GM12878 (cell line): ENCODE data around the gene IL10. TPM values are rescaled to one million over a fixed set of nuclear protein-coding genes. Genes with fewer than 3 reads are reported as not detected.

Experiments
- BHLHE40 ChIP-seq, 2 experiments: fragments of 450-650 bp in 1 of 2; IDR thresholded peaks; 2 replicates each; pipeline ENCODE4 v1.6.1; 2011 to 2017; ENCODE audit warnings: low read depth in 2 of 2, borderline replicate concordance in 1 of 2, improper control_type of control experiment in 1 of 2, low read length in 1 of 2, mild to moderate bottlenecking in 1 of 2
- CBX3 ChIP-seq: fragments of 200-600 bp; sonication (generic); IDR thresholded peaks from 2 replicates; pipeline ENCODE4 v1.6.1; 2016; ENCODE audit warnings: low read depth, borderline replicate concordance
- CHD4 ChIP-seq: fragments of 200-600 bp; sonication (generic); IDR thresholded peaks from 2 replicates; pipeline ENCODE4 v1.6.1; 2016; ENCODE audit warnings: mild to moderate bottlenecking
- CTCF ChIP-seq, 3 experiments: IDR thresholded peaks in 2 of 3; conservative IDR thresholded peaks in 1 of 3; 2 replicates each; pipeline ENCODE4 v1.5.1; 2011; ENCODE audit warnings: low read depth in 3 of 3, low read length in 3 of 3, mild to moderate bottlenecking in 3 of 3, control low read depth in 2 of 3, moderate library complexity in 2 of 3, inconsistent platforms in 1 of 3, mixed read lengths in 1 of 3; ENCODE audit not compliant: control insufficient read depth in 2 of 3, insufficient read depth in 1 of 3; ENCODE audit errors: extremely low read depth in 1 of 3
- E2F8 ChIP-seq: fragments of 450-650 bp; IDR thresholded peaks from 2 replicates; pipeline ENCODE4 v1.6.1; 2018; ENCODE audit warnings: mild to moderate bottlenecking, low read depth, moderate library complexity; ENCODE audit not compliant: partially characterized antibody
- ESRRA ChIP-seq: IDR thresholded peaks from 2 replicates; pipeline ENCODE4 v1.6.1; 2012; ENCODE audit warnings: mild to moderate bottlenecking, low read length, improper control_type of control experiment
- FOXM1 ChIP-seq: IDR thresholded peaks from 2 replicates; pipeline ENCODE4 v1.6.1; 2012; ENCODE audit warnings: low read depth, mild to moderate bottlenecking, inconsistent platforms, low read length, moderate library complexity
- NBN ChIP-seq: fragments of 450-650 bp; IDR thresholded peaks from 2 replicates; pipeline ENCODE4 v1.6.1; 2016
- NFXL1 ChIP-seq: fragments of 450-650 bp; IDR thresholded peaks from 2 replicates; pipeline ENCODE4 v1.6.1; 2017; ENCODE audit warnings: antibody characterized with exemption, mild to moderate bottlenecking, borderline replicate concordance
- POLR2AphosphoS2 ChIP-seq: IDR thresholded peaks from 2 replicates; pipeline ENCODE4 v1.6.1; 2011; ENCODE audit warnings: low read depth, mild to moderate bottlenecking, low read length, improper control_type of control experiment, moderate library complexity
- REST ChIP-seq: IDR thresholded peaks from 2 replicates; pipeline ENCODE4 v1.6.1; 2012; ENCODE audit warnings: mild to moderate bottlenecking, low read depth, low read length
- SIN3A ChIP-seq: IDR thresholded peaks from 2 replicates; pipeline ENCODE4 v1.6.1; 2012; ENCODE audit warnings: low read depth, low read length, improper control_type of control experiment
- SKIL ChIP-seq: fragments of 450-650 bp; IDR thresholded peaks from 2 replicates; pipeline ENCODE4 v1.6.1; 2017; ENCODE audit warnings: mild to moderate bottlenecking, low read depth, inconsistent platforms; ENCODE audit not compliant: poor library complexity, severe bottlenecking
- SPI1 ChIP-seq: IDR thresholded peaks from 2 replicates; pipeline ENCODE4 v1.6.1; 2011; ENCODE audit warnings: low read depth, mild to moderate bottlenecking, low read length, moderate library complexity, borderline replicate concordance; ENCODE audit not compliant: insufficient read depth
- TCF7 ChIP-seq: IDR thresholded peaks from 2 replicates; pipeline ENCODE4 v1.6.1; 2014; ENCODE audit warnings: antibody characterized with exemption, borderline replicate concordance
- YBX1 ChIP-seq: fragments of 450-650 bp; IDR thresholded peaks from 2 replicates; pipeline ENCODE4 v1.6.1; 2016; ENCODE audit warnings: antibody characterized with exemption
- ZBTB33 ChIP-seq: fragments of 450-650 bp; IDR thresholded peaks from 2 replicates; pipeline ENCODE4 v1.6.1; 2017; ENCODE audit warnings: mild to moderate bottlenecking
- polyA plus RNA-seq, 11 experiments: library from polyadenylated mRNA; depleted of rRNA in 4 of 11; unstranded in 6 of 11; stranded (reverse) in 5 of 11; fragments of >200 nt; fragmentation: Nextera tagmentation in 4 of 11; fragmentation: Illumina TruSeq in 1 of 11; extraction: Ambion mirVana in 4 of 11; extraction: Trizol in 1 of 11; gene quantifications; 1 replicate in 1 of 11; 2 replicates in 10 of 11; pipeline versions ENCODE4 v1.2.1 to v1.2.3, GENCODE V29; 2011 to 2016; ENCODE audit warnings: inconsistent platforms in 2 of 11, missing spikeins in 2 of 11, low read depth in 1 of 11
- total RNA-seq, 4 experiments: library from RNA; depleted of rRNA in 3 of 4; stranded (reverse); fragments of >200 nt in 3 of 4; fragmentation: Illumina TruSeq in 1 of 4; extraction: Trizol in 1 of 4; gene quantifications; 2 replicates each; pipeline versions ENCODE4 v1.2.1 to v1.2.3, GENCODE V29; 2013 to 2021

IL10 gene
- total and polyA plus RNA-seq, 10 of the 15 experiments (the other 5 are each of a cell fraction or from before 2014, with no cell fraction given), result 0.34 to 5.0 (median 1.1) TPM

GRCh38 chr1:206784471-206784903 is 12.2 kb upstream of the IL10 start (continued):
- TF ChIP-seq ZBTB33 (no peak), YBX1 (no peak), BHLHE40 (IDR thresholded peaks at IDR 0.05; ENCODE audit: borderline replicate concordance in 1 of 2, low read depth in 2 of 2, low read length in 1 of 2) (peak; percentile 73), ESRRA (no peak), NFXL1 (no peak), SKIL (no peak), E2F8 (no peak), TCF7 (peak; percentile 72), CTCF (IDR thresholded peaks at IDR 0.05 in 2 of 3, conservative IDR thresholded peaks at IDR 0.05 in 1 of 3; ENCODE audit: control insufficient read depth in 2 of 3, extremely low read depth in 1 of 3, insufficient read depth in 1 of 3, low read depth in 3 of 3, low read length in 3 of 3) (no peak), NBN (peak; percentile 92), POLR2AphosphoS2 (no peak), SIN3A (no peak), CHD4 (no peak), SPI1 (no peak), FOXM1 (peak; percentile 90), CBX3 (no peak), REST (0 out of 2 replicates have a peak, but pooled peaks have one; percentile 22)
